Hematopoietic multipotent progenitor cell treated with erythropoietin and hydrocortisone succinate and interleukin-3 and kit ligand, for 17 days (in vitro differentiated cells): ENCODE data around the gene NBAS.
"Not testable (repeated sequence)": the region's sequence is repeated elsewhere in the genome, so short reads cannot be mapped to it uniquely, and the experiment has no call there.

Experiments used
- DNase-seq: peaks from one replicate; pipeline ENCODE4 v3.0.0-alpha.2; 2015; ENCODE audit warnings: low spot score

Gene NBAS

DNA sequence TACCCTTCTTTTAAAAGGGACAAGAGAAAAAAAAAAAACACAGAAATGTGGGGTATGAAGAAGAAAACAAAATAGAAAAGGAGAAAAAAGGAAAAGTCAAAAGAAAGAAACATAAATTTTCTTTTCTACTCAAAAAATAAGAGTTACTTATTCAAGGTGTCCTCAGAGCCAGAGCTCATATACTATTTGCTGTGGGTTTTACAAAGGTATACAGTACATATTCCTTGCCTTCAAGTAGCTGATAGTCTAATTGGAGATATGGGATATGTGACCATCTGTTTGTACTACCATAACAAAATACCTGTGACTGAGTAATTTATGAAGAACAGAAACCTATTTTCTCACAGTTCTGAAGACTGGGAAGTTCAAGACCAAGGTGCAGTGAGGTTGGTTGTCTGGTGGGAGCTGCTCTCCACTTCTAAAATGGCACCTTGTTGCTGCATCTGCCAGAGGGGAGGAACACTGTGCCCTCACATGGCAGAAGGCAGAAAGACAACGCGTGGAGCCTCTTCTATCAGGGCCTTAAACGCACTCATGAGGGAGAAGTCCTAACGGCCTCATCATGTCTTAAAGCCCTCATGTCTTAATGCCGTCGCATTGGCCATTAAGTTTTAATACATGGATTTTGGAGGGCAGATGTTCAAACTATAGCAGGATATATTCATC lies 33.9 kb downstream of the NBAS start:
- no peak for DNase-seq

GRCh38 chr2:15521641-15522181 lies 39.4 kb downstream of the NBAS start:
- no peak for DNase-seq

- DNase-seq = no peak
Observed at GRCh38 chr2:15520346-15520745, 40.8 kb downstream of the NBAS start.

- DNase-seq = not testable (repeated sequence)
Observed at GRCh38 chr2:15518759-15519158, 42.4 kb downstream of the NBAS start.

DNA sequence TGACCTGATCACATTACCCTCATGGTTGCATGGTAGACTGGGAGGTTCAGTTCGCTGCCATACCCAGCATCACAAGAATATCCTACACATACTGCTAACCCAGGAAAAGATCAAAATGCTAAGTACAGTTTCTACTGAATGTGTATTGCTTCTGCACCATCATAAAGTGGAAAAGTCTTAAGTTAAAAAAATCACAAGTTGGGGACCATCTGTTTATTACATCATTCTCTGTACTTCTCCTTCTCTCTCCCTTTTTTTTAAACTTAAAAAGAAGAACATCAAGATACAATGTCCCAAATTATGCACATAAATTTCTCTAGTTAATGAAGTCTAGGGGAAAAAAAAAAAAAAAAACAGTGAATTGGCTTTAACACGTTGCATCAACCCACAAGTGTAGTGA lies 43.3 kb downstream of the NBAS start:
- no peak for DNase-seq

DNA sequence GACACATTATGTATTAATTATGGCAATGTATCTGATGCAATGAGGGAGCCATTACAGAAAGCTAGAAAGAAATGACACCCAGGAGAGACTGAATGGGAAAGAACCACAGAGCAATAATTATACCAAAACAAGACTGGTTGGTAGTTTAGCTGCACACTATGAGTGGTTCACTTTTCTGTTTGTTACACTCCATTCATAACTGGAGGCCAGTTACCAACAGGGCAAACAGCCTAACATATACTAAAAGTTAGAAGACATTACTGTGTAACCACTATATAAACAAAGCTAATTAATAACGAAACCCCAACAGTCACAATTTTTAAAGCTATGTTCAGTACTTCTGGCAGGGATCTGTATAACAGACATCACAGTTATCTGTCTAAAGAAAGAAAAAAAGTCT lies 49.4 kb downstream of the NBAS start:
- no peak for DNase-seq

- no peak for DNase-seq
Observed at GRCh38 chr2:15510552-15510951, 50.6 kb downstream of the NBAS start.

DNA sequence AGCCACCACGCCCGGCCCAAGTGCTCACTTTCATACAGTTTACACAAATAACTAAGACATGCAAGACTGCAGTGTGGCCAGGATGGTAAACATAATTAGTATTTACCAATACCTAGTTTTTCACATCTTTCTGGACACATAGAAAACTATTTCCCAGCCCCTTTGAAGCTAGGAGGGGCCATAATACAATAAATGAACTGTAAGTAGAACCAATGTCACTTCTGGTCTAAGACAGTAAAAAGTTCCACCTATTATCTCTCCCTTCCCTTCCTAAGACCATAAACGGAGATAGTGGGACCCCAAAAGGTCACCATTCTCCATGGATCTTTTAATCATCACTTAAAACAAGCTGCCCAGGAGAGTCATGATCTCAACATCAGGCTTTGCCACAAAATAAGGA lies 51.0 kb downstream of the NBAS start:
- no peak for DNase-seq

- DNase-seq = no peak
Observed at GRCh38 chr2:15507697-15508096, 53.4 kb downstream of the NBAS start.

DNA sequence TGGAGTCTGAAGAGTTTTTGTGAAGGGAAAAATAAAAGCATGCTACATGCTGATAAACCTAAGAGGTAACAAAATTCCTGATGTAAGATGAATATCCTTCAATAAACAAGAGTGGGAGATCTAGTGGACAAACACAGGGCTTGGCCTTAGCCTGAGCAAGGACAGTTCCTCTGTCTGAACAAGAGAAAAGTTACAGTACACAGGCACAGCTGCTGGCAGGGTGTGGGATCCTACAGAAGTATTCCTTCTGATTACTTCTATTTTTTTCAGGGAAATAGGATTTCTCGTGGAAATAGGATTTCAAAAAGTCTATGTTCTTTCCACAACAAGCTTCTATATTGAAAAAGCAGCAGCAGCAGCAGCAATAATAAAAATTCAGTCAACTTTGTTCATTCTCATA lies 54.1 kb downstream of the NBAS start:
- no peak for DNase-seq

GRCh38 chr2:15506229-15506819 lies 54.8 kb downstream of the NBAS start:
- no peak for DNase-seq

DNA sequence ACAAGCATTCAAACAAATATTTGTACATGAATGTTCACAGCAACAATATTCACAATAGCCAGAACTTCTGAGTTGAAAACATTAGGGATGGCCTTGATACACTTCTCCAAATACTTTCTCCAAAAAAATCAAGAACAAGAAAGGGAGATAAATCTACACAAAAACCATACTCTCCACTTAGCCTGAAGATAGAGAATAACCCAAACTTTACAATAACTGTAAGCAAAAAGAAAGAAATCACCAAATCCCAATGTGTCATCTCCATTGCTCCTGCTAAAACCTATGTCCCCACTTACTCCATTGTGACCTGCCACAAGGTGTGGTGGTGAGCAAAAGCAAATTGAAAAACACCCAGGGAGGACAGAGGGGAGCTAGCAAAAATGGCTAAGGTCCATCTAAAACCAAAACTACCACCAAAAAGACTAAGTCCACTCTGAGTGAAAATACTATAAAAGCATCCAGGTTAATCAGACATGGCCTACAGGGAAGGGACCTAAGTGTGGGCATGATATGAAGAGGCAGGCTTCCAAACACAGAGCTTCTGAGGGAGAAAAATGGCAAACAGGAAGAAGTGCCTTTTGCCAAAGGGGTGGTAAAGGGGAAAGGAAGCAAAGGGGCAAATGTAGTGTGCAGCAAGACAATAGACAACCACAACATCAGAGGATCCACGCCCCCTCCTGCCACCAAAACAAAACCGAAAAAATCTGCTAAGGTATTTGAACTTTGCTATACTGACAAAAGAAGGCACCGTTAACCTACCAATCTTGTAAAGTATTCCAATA lies 56.1 kb downstream of the NBAS start:
- no peak for DNase-seq

- DNase-seq = not testable (repeated sequence)
Observed at GRCh38 chr2:15499251-15499650, 61.9 kb downstream of the NBAS start.

DNA sequence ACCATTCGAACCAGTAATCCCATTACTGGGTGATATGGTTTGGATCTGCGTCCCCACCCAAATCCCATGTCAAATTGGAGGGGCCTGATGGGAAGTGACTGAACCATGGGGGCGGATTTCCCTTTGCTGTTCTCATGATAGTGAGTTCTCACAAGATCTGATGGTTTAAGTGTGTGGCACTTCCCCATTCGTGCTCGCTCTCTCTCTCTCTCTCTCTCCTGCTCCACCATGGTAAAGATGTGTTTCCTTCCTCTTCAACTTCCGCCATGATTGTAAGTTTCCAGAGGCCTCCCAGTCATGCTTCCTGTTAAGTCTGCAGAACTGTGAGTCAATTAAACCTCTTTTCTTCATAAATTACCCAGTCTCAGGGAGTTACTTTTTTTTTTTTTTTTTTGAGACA lies 62.6 kb downstream of the NBAS start:
- no peak for DNase-seq

GRCh38 chr2:15494877-15495276 lies 66.3 kb downstream of the NBAS start:
- no peak for DNase-seq

- no peak for DNase-seq
Observed at GRCh38 chr2:15492773-15493325, 68.3 kb downstream of the NBAS start.

GRCh38 chr2:15486770-15487169 lies 74.4 kb downstream of the NBAS start:
- DNase-seq = no peak

DNA sequence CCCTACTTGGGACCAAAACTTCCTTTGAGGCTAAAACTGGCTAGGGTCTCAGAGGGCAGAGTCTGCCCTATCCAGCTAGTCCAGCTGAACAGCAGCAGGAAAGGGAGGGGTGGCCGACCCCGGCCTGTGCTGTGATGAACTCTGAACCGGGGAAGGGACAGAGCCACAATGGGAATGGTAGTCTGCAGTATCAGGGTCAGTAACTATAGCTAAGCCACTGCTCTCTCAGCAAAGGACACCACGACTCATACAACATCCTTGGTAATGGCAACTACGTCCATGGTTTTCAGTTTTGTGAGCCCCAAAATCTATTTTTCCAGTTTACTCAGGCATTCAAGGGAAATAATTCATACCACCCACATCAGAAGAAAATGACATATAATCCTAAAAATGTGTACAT lies 75.2 kb downstream of the NBAS start:
- no peak for DNase-seq

DNA sequence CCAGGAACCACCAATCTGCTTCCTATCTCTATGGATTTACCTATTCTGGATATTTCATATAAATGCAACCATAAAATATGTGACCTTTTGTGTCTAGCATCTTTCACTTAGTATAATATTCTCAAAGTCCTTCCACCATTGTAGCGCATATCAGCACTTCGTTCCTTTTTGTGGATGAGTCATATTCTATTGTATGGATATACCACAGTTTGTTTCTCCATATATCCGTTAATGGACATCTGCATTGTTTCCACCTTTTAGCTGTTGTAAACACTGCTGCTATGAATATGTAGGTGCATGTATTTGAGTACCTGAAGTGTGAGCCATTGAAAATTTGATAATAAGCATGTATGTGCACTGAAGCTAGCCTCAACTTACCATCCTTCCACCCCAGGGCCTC lies 80.1 kb downstream of the NBAS start:
- no peak for DNase-seq

DNA sequence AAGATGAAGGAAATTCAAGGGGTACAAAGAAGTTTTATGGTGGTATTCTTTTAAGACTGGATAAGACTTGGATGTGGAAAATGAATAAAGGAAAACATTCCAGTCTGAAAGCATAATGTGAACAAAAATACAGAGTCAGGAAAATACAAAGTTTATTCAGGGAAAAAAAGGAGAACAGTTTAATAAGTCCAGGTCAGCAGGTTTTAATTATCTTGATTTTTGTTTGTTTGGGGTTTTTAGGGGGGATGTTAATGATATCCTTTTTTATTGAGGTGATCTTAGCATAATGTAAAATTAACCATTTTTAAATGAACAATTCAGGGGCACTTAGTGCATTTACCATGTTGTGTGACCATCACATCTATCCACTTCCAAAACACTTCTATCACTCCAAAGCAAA lies 80.6 kb downstream of the NBAS start:
- no peak for DNase-seq

- no peak for DNase-seq
Observed at GRCh38 chr2:15472876-15473275, 88.3 kb downstream of the NBAS start.

DNA sequence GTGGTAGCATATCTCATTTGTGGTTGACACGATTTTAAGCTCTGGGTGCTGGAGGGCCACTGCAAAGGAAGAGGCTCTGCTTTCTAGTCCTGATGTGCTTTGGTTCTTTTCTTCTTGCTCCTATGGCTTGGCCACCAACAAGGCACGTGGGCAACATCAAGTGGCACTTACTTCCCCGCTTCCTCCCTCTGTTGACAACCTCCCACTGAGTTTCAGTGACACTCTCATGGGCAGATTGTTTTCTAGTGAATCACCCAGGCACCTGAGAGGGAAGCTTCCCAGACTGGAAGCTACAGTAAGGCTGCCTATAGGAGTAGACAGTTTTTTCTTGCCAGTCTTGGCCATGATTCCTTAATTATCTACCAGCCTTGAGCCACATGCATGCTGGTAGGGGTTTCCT lies 89.0 kb downstream of the NBAS start:
- DNase-seq = no peak

- DNase-seq = no peak
Observed at GRCh38 chr2:15471606-15472005, 89.5 kb downstream of the NBAS start.
